HG03159 (cell line): ENCODE results near the gene RFX3.

Source experiments
- ATAC-seq: cut with Tn5 transposase; IDR thresholded peaks from one replicate; pipeline ENCODE4 v1.9.1; 2021; ENCODE audit warnings: mild to moderate bottlenecking, moderate library complexity; ENCODE audit not compliant: unreplicated experiment

The RFX3 gene

DNA sequence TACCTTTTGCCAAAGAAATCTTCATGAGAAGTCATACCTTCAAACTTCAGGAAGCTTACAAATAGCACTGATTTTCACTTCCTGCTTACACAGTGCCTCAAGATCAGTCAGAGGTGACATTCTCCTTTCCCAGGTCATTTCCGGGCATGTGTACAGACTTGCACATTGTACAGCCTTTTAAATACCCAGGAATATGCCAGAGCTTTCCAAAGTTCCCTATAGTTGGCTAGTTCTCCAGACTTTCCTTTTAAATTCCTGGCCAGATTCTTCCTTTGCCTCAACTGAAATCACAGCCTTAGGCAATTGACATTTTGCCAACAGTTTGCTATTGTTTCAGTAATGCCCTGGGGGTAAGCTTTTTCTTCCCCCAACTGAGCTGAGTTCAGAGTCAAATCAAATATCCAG is 47.2 kb downstream of the RFX3 start:
- peak; percentile 35 for ATAC-seq

DNA sequence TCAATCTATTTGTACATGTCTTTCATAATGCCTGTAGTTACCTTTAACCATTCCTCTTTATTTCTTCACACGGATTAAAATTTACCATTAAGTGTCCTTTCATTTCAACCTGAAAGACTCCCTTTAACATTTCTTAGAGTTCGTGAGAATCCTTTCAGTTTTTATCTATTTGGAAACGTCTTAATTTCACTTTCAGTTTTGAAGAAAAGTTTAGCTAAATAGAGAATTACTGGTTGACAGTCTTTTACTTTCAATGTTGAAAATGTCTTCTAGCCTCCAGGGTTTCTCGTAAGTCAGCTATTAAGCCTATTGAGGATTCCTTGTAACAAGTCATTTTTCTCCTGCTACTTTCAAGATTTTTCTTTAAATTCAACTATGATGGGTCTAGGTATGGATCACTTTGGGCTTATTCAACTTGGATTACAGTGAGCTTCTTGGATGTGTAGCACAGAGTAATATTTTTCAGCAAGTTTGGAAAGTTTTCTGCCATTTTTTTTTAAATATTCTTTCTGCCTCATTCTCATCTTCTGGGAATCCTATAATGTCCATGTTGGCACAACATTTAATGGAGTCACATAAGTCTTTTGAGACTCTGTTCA is 48.5 kb downstream of the RFX3 start:
- ATAC-seq, result peak; percentile 26

DNA sequence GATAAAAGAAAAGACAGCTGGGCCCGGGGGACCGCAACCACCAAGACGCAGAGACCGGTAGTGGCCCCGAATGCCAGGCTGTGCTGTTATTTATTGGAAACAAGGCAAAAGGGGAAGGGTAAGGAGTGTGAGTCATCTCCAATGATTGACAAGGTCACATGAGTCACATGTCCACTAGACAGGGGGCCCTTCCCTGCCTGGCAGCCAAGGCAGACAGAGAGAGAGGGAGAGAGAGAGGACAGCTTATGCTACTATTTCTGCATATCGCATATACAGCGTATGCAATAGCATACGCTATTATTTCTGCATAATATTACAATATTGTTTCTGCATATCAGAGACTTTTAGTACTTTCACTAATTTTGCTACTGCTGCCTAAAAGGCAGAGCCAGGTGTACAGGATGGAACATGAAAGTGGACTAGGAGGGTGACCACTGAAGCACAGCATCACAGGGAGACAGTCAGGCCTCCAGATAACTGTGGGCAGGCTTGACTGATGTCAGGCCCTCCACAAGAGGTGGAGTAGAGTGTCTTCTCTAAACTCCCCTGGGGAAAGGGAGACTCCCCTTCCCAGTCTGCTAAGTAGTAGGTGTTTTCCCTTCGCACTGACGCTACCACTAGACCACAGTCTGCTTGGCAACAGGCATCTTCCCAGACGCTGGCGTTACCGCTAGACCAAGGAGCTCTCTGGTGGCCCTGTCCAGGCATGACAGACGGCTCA is 50.3 kb downstream of the RFX3 start:
- ATAC-seq, result no peak

DNA sequence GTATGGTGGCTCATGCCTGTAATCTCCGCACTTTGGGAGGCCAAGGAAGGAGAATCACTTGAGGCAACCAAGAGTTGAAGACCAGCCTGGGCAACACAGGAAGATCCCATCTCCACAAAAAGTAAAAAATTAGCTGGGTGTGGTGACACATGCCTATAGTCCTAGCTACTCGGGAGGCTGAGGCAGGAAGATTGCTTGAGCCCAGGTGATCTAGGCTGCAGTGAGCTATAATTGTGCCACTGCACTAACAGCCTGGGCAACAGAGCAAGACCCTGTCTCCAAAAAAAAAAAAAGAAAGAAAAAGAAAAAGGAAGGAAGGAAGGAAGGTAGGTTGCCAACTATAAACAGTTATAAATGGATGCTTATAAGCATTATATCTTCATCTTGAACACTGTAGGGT is 51.0 kb downstream of the RFX3 start:
- ATAC-seq, result no peak

DNA sequence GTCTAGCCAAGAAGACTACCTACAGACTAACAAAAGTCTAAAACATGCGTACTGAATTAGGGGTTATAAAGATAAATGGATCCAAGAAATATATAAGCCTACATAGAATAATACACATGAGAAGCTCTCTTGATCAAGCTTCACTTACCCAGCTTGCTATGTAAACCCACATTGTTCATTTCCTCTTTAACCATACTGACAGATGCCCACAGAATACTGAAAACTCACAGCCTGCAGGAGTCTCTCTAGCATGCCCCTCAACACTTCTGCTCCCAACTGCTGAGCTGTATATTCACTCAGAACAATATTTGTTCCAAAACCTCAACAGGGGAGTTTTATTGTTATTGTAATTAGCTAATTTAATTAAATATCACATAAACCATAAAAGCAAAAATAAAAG is 52.4 kb downstream of the RFX3 start:
- ATAC-seq, result no peak

DNA sequence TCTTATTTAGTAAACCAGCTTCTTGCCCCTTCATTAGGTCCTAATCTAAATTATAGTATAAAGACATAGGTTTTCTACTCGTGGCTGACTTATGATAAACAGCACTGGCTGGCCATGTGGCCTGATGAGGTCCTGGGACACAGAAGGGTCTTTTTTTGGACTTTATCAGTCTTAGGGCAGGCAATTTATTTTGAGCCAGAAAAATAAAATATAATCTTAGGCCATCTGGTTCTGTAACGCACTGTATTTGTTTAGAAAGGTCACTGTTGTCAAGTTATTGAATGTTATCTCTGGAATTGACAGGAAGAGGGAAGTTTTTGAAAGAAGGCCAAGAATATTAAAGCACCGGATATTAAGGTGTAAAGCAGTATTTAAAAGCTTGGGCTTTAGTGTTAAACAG is 53.9 kb downstream of the RFX3 start:
- no peak for ATAC-seq

DNA sequence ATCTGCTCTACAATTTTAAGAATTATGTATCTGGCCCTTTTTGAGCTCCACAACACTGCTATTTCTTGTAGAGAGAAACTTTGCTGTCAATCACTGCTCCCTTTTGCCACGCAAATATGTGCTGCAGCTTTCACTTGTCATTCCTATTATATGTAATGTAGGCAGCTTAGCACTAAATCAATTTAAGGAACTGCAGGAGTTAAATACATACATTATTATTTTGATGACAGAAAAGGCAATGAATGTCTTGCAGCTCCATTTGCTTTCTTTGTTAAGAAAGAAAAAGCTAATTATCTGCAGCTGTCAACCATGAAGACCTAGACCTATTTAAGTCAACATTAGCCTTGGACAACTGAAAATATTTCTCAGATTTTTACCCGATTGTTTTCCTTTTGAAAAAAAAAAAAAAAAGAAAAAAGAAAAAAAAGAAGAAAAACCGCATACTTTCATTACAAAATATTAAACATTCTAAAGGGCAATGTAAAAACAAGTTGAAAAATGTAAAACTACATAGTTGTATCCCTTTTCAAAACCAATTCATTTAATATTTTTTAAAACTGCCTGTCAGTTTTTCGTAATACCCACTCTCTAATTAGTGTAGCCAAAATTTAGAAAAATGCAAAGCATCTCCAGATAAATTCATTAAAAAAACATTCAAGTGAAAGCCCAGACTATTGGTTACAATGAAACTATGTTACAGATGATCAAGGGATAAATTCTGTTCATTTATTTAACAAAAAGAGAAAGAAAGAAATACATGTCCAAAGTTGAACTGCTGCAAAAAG is 57.2 kb downstream of the RFX3 start:
- no peak for ATAC-seq

DNA sequence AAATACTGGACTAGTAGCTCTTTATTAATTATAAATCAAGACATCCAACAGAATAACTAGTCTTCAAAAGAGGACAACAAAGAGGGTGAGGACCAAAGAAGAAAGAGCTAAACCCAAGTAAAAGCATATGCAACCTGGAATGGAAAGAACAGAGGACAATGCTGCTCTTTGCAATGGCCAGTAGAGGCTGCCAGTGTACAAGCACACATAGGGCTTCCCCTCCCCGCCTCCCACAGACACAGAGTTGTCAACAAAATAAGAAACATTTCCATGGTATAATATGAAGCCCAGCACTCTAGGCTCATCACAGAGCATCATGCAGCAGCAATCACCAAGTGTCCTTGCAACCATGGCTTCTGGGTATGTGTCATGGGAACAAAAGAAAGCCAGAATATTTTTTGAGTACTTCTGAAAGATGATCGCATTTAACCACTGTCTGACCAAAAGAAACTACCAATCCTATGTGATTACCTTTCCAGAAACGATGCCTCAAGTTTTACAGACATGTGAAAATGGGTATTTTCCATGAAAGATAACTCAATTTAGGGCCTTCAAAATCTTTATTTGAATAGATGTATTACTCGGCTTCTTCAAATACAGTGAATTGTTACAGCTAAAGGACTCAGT is 58.1 kb downstream of the RFX3 start:
- ATAC-seq, result peak; percentile 98

DNA sequence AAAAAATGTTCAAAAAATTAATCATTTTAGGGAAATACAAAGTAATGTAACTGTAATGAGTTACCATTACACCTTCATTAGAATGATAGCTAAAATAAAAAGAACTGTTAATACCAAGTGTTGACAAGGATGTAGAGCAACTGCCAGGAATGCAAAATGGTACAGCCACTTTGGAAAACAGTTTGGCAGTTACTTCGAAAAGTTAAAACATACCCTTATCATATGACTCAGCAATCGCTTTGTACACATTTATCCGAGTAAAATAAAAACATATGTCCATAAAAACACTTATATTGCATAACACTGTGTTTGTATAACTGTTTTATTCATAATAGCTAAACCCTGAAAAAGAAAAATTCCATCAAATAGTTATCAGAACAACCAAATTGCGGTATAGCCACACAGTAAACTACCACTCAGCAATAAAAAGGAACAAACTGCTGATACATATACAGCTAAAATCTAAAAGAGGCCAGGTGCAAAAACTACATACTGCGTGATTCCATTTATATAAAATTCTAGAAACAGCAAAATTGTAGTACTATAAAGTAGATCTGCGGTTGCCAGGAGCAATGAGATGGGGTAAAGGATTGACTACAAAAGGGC is 61.7 kb downstream of the RFX3 start:
- ATAC-seq, result no peak

DNA sequence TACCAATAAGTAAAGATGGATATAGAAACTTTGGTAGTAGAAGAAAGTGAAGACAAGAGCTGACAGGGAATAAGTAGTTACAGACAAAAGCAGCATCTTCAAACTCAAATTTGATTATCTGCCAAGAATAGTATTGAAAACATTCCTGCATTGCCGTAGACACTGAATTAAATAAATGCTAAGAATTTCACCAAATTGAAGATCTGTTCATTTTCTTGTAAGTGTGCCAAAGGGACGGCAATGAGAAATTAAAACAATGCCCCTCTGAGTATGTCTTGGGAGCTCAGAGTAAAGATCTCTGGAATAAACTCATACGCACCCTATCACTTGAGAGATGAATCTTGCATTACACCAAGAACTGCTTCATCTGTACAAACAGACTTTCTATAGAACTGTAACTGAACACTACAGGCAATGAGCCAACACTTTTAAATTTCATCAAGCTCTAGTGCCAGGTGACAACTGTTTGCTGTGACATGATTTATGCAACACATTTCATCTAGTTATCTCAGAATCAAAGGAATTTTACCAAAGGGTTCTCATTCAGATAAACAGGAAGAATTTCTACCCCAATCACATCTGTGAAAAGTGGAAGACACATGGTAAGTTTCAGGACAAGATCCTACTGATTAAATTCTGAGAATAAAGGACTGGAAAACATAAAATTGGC is 66.9 kb downstream of the RFX3 start:
- no peak for ATAC-seq

DNA sequence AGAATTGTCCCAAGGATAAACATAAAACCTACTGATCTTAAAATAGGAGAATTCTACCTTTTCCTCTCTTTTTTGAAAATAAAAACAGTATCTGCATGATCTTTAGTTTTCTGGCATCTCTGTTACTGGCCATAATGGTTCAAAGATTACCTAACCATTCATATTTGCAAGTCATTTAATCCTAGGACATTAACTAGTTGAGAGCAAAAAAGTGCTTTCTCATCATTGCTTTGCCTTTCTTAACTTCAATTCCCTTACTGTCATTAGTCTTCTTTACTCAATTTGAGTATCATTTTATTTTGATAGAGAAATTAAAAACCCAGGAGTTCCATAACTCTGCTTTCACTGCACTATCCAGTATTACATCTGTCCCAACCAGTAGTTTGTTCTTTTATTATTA is 68.6 kb downstream of the RFX3 start:
- no peak for ATAC-seq

DNA sequence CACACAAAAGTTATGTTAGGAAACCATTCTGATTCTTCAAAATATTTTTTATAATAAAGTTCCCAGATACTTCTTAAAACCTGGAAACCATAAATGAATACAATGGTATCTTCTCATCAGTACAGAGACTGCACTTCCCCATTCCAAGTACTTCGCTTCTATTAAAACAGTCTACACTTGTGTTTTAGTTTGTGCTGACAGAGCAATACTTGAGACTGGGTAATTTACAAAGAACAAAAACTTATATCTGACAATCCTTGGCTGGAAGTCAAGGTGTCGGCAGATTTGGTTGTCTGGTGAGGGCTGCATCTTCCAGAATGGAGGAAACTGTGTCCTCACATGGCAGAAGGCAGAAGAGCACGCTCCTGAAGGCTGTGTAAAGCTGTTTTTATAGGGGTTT is 70.1 kb downstream of the RFX3 start:
- ATAC-seq, result no peak

DNA sequence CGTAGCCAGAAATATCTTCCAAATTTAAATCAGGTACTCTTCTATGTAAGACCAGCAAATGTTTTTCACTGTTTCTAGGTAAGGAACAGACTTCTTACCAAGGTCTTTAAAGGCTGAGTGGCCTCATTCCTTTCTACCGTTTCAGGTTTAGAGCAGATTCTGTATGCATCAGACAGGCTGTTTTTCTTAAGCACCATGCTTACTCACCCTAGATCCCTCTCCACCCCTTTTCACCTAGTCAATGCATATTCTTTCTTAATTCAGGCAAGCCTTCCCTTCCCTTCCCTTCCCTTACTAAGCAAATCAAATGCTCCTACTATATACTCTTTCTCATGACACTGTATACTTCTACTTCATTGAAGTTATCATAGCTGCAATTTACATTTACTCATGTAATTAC is 70.7 kb downstream of the RFX3 start:
- ATAC-seq, result no peak

DNA sequence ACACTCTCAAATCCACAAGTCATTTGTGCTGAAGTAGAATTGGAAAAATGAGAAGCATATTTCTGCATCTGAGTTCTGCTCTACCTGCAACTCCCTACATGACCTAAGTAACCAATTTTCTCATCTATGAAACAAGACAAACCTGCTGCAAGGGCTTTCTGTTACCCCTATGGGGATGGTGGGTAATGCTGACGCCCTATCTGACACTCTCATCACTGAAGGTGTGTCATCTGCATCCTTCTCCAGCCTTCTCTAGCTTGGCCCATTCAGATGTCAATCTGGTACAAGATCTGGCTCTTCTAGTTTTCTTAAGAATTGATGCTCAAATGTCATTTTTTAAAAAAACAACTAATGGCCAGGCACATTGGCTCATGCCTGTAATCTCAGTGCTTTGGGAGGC is 73.8 kb downstream of the RFX3 start:
- no peak for ATAC-seq

DNA sequence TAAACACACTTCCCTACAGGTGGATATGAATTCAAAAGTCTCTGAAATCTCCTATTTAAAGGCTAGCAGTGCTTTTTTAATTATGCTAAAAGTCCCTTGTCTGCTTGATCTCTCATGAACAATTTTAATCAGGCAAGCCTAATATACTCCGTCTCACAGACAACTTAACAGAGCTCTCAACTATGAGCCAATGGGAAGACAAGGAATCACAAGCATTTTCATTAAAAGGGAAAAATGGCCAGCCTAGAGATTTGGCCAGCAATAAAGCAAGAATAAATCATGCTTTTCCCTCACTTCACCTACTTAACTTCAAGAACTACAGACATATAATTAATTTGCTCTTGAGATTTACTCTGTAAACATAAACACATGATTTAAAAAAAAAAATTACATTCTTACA is 78.0 kb downstream of the RFX3 start:
- no peak for ATAC-seq

DNA sequence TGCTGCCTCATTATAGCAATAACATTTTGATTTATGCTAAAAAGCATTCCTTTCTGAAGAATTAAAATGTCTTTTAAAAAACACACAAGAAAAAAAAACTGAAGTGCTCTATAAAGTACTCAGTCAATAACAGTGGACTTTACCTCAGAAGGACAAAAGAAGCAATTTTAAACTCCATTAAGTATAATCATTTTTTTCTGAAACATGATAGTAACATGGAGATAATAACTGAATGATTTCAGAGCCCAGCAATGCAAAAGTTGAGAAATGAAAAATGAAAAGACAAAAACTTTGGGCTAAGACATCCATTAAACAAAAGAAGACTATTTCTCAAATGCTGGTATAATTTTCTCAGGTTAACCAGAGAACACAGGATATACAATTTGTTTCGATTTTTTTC is 78.7 kb downstream of the RFX3 start:
- ATAC-seq, result no peak

DNA sequence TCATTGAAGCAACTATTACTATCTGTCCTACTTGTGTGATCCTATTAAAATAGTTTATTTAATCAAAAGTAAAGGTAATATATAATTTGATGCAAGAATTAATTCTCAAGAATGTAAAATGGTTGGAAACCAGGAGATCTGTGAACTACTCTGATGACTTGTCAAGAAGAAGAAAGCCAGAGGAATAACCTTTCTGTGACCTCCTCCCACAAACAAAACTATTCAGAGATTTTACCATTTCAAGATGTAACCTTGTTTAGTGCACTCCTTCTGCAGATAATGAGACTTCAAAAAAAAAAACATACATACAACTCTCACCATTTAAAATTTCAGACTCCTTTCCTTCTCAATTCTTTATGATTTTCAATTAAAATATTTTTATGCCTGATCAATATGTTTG is 79.5 kb downstream of the RFX3 start:
- ATAC-seq, result no peak

DNA sequence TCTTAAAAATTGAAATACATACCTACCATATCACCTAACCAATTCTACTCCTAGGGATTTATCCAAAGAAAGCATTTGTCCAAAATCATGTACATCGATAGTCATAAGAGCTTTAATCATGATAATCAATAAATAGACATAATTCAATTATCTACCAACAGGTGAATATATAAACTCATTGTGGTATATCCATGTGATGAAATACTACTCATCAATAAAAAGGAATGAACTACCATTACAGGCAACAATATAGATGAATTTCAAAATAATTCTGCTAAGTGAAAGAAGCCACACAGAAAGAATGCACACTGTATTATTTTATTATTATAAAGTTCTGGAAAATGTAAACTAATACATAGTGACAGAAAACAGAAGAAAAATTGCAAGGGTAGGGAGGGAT is 81.8 kb downstream of the RFX3 start:
- ATAC-seq, result no peak

DNA sequence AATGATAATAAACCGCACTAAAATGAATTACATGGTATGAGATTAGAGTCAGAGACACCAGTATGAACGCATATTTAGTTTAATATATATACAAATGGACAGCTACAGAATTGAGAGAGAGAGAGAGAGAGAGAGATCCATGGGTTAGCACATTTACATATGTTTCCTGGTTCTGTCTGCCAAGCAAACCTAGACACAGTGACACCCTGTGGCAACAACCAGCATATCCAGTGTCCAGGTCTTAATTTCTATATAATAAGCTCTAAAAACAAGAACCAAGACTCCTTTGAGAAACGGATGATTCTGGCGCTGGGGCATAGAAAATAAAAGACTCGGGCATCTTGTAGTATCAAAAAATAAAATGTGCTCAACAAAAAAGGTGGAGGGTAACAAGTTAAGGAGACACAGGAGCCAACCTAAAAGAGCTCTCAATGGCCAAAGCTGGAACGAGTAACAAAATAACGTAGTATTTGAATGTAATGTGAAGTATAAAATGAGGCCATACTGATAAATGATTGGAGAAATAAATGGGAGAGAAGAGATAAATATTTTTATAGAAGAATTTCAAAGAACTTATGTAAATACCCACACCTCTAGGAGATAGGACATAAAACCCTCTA is 84.5 kb downstream of the RFX3 start:
- peak; percentile 98 for ATAC-seq

DNA sequence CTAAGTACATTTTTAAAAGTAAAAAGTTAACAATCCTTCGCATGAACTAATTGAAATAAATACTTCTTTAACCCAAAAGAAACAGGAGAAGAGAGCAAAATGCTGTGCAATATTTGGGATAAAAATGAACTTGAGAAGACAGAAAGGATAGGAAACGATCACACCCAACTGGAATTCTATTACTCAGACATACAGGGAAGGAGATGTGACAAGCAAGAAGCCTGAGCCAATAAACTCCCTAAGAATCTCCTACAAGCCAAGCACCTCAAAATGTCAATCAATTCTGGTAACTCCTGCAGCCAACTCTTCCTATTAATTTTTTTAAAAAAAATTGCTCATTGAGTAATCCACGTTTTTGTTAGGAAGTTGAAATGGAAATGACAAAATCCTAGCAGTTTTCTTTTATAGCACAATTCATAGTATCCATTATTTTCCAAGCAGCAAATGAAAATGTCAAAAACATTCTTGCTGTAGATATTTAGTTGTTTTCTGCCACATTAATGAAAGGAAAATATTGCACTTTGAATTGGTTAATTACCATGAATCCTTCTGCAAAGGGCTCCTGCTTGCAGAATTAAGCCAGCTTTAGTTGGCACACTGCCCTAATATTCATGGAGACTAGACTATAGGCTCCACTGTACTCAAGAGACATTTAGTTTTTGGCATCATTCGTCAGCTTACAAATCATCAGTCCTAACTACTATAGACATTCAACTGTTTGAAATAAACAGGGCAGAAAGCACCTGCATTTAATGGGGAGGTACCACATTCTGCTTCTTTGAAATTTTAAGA is 89.0 kb downstream of the RFX3 start:
- ATAC-seq, result no peak
